ENCODE data around the gene RRBP1.

- no peak for TF ChIP-seq CTCF (IDR thresholded peaks at IDR 0.05)
- TF ChIP-seq POLR2A (IDR thresholded peaks at IDR 0.05): no peak
These were observed 1.4 kb upstream of the RRBP1 start for GRCh38 chr20:17683218-17684076.

Measured in body of pancreas (tissue), 4 donors.